OCI-M1 (cell line): ENCODE measurements around the gene CCDC127.
A peak's percentile ranks its signal among the peaks of the same experiment; 100 is the strongest.

Experiments used
- DNase-seq: peaks from one replicate; lab custom pipeline; 2025; lab: John Stamatoyannopoulos, UW

The CCDC127 gene

DNA sequence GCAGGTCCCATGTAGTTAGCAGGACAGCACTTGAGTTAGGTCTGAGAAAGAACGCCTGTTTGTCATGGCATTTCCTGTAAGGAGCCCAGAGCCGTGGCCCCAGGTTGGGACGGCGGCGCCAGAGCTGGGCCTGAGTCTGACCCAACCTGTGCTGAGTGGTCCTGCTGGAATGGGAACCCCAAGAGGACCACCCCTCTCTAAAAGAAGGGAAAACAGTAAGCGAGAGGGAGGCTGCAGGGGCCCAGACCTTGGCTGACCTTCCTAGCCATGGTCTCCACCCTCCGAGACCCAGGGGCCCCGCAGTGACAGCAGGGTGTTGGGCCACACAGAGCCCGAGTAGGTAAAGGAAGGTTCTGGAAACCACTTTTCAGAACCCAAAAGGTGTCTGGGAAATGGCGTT, 28.5 kb downstream of the CCDC127 start:
- no peak for DNase-seq

GRCh38 chr5:188488-189481, 29.2 kb downstream of the CCDC127 start:
- DNase-seq = peak; percentile 88

GRCh38 chr5:187617-188451, 30.1 kb downstream of the CCDC127 start:
- no peak for DNase-seq

GRCh38 chr5:187042-187431, 30.9 kb downstream of the CCDC127 start:
- DNase-seq = no peak

DNA sequence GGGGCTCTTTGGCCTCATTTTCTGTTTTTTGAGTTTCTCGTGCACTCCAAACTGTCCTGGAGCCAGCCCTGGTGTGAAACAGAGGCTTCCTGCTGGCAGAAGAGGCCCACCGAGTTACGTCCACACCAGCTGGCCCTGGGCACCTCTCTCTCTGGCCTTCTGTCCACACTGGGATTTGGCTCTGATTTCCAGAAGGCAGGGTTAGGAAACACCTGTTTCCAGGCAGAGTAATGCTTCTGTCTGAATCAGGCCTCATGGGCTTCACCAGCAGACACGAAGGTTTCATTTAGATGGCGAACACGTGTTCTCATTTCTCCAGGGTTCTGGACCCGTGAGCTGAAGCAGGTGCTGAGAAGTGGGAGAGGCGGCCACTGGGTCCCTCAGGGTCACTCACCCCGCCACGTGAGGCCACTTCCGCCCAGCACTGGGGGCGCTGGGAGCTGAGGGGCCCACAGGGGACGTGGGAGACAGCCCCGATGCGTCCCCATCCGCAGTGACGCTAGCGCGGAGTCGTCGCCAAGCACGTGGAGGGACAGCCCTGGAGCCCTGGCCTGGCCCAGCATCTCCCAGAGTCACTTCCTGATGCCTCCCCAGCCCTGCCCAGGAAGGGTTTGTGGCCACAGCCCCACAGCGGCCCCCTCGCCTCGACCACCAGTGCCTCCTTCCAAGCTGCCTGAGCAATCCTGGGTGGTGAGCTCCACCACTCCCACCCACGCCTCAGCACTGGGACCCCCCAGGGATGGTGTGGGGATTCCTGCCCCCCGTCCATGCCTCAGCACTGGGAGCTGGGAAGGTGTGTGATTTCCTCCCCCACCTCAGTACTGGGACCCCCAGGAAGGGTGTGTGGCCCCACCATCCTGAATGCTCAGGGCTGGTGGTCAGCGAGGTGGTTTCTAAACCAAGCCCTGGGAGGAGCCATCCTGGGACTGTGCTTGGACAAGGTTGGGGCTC, 31.6 kb downstream of the CCDC127 start:
- DNase-seq = no peak

DNA sequence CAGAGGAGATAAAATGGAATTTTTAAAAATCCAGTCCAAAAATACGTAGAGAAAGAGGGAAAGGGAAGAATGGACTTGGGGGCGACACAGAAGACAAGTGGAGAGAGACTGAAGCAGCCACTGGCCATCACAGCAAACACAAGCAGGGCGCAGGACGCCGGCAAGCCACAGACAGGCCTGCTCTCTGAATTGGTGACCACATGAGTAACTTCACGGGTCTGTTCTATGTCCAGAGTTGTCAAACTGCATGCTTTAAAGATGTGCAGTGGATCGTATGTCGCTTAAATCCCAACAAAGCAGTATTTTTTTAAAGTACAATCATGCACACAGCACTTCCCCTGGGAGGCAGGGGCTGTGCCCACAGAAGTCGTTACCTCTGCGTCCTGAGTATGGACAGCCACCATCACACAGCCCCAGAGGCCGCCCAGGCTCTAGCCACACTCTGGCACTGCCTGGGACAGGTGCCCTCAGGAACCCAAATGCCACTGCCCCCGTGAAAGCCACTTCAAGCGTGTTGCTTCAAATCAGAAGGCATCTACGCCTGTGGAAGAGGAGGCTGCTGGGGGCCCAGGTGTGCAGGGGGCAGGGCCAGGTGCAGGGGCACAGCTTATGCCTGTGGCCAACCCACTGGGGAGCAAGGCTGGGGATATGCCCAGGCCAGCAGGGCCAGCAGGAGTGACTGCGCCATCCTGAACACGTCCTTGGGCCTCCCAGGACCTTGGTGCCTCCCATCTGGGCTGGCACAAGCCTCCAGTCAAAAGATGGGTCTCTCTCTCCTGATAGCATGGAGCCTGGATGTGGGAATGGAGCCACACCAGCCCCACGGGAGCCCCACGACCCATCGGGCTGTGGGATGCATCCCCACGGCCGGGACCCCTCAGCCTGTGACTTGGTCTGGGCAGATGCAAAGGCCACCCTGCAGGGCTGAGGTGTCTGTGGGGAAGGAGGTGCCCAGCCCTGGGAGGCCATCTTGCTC, 32.6 kb downstream of the CCDC127 start:
- no peak for DNase-seq

- no peak for DNase-seq
Observed at GRCh38 chr5:184471-184870, 33.5 kb downstream of the CCDC127 start.

DNA sequence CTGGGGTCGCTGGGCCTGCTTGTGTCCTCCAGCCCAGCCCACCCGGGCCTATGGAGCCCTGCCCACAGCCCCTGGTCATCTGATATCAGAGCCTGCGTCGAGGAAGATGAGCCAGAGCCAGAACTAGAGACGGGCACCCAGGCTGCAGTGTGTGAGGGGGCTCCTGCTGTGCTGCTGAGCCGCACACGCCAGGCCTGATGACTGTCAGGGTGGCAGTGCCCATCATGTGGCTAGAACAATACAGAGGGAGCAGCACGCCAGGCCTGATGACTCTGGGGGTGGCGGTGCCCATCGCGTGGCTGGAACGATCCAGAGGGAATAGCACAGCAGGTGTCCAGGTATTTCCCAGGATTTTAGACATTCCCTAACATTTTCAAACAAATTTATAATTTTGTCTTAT, 35.8 kb downstream of the CCDC127 start:
- DNase-seq = no peak

GRCh38 chr5:181566-181965, 36.4 kb downstream of the CCDC127 start:
- no peak for DNase-seq

- no peak for DNase-seq
Observed at GRCh38 chr5:181160-181559, 36.8 kb downstream of the CCDC127 start.

GRCh38 chr5:180286-180918, 37.6 kb downstream of the CCDC127 start:
- no peak for DNase-seq

DNA sequence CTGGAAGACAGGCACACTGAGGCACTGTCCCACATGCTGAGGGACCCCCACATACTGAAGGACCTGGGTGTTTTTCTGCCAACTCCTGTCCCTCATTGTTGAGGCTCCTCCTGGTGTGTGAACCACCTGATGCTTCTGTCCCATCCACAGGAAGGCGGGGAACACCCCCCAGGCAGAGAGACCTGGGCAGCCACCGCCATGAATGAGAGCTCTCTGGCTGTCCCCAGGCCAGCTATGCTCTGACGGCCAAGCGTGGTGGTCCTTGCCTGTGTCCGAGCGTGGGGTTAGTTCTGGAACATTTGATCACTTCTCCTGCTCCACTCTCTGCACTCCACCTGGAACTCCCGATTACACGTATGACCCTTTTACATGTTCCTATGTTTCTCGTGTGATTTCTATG, 38.6 kb downstream of the CCDC127 start:
- DNase-seq = no peak

DNA sequence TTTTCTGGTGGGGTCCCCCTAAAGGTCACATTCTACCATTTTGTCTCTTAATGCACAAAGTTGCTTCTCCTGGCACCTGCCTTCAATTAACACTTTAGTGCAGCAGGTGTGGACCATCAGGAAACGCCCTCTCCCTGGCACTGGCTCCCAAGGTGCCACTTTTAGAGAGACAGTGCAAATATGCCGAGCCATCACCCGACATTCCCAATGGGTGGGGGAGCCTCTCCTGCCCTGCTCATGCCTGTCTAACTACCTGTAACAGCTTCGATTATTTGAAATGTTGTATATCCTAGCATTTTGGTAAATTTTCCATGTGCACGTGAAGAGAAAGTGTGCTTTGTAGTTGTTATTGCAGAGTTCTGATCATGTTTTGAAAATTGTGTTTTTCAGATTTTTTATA, 39.8 kb downstream of the CCDC127 start:
- DNase-seq = no peak

DNA sequence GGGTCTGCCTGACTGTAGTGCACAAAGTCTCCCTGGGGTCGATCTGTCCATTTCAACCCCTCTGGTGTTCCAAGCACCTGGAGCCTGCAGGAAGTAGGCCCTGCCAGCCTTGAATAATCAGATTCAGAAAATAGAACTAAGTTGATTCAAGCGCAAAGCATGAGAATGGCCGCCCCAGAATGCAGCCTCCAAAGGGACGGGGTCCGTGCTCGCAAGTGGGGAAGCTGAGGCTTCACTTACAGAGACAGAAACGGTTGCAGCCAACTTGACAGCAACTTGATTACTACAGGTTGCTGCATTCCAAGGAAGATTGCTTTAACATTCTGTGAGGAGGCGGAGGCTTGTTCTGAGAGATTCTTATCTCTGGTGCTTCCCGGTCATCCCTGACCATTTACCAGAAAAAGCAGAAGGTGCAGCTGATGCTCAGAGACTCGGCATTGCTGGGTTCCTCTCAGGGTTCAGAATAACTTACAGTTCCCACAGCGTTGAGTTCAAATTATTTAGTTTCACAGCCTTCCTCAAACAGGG, 41.6 kb downstream of the CCDC127 start:
- DNase-seq = no peak

- no peak for DNase-seq
Observed at GRCh38 chr5:174876-175465, 43.0 kb downstream of the CCDC127 start.

DNA sequence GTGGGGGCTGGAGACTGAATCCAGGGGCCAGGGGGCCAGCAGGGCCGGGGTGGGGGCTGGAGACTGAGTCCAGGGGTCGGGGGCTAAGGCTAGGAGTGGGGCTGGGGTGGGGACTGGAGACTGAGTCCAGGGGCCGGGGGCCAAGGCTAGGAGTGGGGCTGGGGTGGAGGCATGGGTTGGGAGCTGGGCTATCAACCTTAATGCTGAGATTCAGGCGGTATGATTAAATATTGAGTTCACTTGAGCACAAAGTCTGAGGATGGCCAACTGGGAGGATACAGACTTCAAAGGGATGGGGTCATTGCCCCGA, 43.7 kb downstream of the CCDC127 start:
- DNase-seq = no peak

DNA sequence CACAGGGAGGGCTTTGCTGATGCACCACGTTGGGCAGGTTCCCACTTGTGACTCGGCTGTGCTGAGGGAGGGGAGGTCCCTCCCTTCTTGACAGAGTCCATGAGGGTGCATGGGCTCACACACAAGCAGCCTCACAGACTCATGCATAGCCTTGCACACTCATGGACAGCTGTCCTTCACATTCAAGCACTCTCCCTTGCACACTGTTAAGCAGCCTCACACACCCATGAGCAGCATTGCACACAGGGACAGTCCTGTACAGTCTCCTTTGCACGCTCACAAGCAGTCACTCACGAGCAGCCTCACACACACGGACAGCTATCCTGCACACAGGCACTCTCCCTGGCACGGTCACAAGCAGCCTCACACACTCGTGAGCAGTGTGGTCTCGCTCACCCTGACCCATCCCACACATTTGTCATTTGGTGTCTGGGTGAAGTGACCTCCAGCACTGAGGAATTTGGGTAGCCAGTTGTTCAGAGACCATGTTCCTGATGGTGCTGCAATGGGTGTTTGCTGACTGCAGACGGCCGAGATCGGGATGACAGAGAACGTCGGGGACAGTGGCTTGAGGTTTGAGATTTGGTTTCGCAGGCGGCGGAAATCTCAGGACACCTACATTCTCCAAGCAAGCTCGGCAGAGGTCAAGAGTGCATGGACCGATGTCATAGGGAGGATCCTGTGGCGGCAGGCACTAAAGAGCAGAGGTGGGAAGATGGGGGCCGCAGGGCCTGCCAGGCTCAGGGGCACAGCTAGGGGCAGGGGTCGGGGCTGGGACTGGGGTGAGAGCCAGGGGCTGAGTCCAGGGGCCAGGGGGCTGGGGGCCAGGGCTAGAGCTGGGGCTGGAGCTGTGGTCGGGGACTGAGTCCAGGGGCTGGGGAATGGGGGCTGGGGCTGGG, 44.3 kb downstream of the CCDC127 start:
- no peak for DNase-seq

DNA sequence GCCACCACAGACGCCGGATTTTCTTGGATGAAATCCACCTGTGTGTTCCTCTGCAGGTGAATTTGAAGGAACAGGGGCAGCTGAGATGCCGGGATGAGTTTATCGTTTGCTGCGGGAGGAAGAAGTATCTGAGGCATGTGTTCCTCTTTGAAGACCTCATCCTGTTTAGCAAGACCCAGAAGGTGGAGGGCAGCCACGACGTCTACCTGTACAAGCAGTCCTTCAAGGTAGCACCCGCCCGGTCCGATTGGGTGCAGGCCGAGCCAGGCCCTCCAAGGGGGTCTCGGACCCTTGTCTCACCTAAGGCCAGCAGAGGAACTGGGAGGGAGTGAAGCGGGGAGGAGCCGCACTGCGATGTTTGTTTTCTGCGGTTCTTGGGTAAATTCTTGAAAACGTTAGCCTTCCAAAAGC, 45.1 kb downstream of the CCDC127 start:
- DNase-seq = no peak

DNA sequence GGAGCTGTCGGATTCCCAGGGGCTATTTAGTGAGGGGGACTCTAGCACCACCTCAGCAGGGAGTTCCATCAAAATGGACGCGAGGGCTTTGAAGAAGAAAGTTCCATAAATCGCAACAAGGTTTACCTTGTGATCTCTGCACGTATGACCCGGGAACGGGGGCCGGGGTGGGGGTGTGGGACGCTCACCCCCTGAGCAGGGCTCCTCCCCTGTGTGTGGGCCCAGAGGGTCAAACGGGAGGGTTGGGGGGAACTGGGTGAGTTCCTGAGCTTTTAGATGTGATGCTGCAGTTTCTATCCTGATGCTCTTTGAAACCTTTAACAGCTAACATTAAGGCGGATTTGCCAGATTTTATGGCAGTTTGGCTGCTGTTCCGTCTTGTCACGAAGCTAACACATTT, 45.5 kb downstream of the CCDC127 start:
- no peak for DNase-seq
